ENCODE measurements around the gene PLEKHF1. TPM values are rescaled to one million over a fixed set of nuclear protein-coding genes. Genes with fewer than 3 reads are reported as not detected.

Gene PLEKHF1
- total RNA-seq, 1 donor from 2014 or later = 17.3 TPM

DNA sequence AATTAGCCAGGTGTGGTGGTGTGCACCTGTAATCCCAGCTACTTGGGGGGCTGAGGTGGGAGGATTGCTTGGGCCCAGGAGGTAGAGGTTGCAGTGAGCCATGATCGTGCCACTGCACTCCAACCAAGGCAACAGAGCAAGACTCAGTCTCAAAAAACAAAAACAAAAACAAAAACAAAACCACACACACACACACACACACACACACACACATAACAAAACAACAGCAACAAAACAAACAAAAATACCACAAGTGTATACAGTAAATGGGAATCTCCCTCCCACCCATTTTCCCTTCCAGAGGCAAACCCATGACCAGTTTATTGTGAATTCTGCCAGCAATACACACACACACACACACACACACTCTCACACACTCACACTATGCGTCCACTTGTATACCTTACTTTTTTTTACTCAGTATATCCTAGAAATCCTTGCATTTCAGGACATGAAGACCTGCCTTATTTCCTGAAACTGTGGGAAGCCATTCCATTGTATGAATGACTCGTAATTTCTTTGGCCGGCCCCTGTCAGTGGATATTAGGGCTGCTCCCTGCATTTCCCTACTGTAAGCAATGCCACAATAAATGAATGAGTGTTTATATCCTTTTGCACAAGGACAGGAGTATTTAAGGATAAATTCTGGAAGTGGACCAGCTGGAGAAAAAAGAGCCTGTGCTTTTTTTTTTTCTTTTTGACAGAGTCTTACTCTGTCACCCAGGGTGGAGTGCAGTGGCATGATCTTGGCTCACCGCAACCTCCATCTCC is 6.9 kb upstream of the PLEKHF1 start:
- Histone ChIP-seq H3K9me3 (no peaks in the 10 kb centered on the region), H3K27me3 (no peaks in the 10 kb centered on the region), H3K27ac (no peak overlapping the region), H3K4me1 (peaks cover 13% of the 10 kb centered on the region), H3K36me3 (no peaks in the 10 kb centered on the region), H3K4me3 (no peak overlapping the region)
- intact Hi-C loops (cut with DNase I) = no loop called here
- DNase-seq (no peak), ATAC-seq (no peak)
- TF ChIP-seq, protein P1, sequence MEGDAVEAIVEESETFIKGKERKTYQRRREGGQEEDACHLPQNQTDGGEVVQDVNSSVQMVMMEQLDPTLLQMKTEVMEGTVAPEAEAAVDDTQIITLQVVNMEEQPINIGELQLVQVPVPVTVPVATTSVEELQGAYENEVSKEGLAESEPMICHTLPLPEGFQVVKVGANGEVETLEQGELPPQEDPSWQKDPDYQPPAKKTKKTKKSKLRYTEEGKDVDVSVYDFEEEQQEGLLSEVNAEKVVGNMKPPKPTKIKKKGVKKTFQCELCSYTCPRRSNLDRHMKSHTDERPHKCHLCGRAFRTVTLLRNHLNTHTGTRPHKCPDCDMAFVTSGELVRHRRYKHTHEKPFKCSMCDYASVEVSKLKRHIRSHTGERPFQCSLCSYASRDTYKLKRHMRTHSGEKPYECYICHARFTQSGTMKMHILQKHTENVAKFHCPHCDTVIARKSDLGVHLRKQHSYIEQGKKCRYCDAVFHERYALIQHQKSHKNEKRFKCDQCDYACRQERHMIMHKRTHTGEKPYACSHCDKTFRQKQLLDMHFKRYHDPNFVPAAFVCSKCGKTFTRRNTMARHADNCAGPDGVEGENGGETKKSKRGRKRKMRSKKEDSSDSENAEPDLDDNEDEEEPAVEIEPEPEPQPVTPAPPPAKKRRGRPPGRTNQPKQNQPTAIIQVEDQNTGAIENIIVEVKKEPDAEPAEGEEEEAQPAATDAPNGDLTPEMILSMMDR (IDR thresholded peaks at IDR 0.05) = no peak

DNA sequence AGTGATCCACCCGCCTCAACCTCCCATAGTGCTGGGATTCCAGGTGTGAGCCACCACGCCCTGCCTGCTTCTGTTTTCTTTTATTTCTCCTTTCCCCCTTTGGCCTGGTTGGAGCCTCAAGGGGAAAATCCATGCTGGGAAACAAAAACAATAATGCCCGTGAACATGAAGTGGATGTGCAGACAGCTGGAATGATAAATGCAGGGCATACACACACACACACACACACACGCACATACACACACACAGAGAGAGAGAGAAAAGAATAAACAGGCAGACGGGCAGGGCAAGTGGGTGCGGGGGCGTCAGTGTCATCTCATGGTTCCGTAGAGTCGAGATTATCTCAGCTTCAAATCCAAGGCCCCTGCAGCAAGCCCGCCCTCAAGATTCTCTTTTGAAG is 4.4 kb upstream of the PLEKHF1 start:
- ATAC-seq (no peak), DNase-seq (peak; percentile 27)
- Histone ChIP-seq H3K27me3 (no peaks in the 10 kb centered on the region), H3K4me1 (peaks cover 19% of the 10 kb centered on the region), H3K27ac (no peak overlapping the region), H3K4me3 (no peak overlapping the region), H3K9me3 (no peaks in the 10 kb centered on the region), H3K36me3 (no peaks in the 10 kb centered on the region)
- TF ChIP-seq, protein P1 (IDR thresholded peaks at IDR 0.05) = no peak
- intact Hi-C loops (cut with DNase I) = no loop called here

DNA sequence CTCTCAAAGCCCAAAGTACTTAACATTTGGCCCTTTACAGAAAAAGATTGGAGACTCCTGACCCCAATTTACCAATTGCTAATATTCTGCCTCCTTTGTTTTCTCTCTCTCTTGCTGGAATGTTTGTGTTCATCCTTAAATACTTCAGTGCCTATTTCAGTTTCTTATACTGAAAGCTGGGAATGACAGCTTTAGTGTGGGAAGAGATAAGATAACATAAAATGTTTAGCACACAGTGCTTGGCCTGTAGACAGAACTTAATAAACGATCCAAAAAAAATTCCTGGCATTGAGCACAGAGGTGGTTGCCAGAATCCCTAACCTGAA is 3.0 kb upstream of the PLEKHF1 start:
- no peak for ATAC-seq
- no peak overlapping the region for H3K4me3 ChIP-seq
- DNase-seq = no peak
- H3K27me3 ChIP-seq = no peaks in the 10 kb centered on the region
- H3K4me1 ChIP-seq = peaks cover 27% of the 10 kb centered on the region
- H3K9me3 ChIP-seq = no peaks in the 10 kb centered on the region
- intact Hi-C loops (cut with DNase I) = no loop called here
- TF ChIP-seq, protein P1 (IDR thresholded peaks at IDR 0.05) = no peak
- H3K27ac ChIP-seq = peak overlapping the region; percentile 72
- no peaks in the 10 kb centered on the region for H3K36me3 ChIP-seq

DNA sequence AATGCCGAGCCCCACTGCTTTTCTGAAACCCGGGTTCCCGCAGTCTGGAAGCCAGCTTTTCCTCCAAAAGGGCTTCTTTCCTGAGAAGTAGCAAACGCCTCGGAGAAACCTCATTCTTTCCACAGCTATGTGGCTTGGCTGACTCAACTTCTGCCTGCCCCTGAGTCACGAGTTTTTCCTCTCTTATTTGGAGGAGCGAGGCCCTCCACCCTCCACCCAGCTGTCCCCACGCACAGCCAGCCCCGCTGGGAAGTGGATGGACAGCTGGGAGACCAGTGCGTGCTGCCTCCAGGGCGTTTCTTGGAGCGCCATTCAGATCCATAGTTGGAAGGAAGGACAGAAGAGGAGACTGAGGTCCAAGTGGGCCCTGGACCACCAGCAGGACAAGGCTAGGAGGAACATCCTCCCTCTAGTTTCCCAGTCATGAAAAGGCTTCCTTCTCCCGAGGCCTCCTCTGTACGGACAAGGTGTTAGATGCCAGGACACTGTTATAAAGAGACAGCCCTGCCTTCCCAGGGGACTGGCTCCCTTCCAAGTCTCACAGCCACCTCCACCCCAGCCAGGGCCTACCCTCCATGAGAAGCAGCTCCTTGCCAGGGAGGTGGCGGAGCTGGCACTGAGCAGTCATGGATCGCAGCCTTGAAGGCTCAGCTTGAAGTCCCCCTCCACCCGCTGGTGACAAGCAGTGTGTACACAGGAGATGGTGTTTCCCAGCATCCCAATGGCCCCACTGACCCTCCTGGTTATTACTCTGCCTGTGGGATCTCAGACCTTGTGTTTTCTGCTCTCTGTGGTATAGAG is 2.5 kb upstream of the PLEKHF1 start:
- TF ChIP-seq, protein P1 (IDR thresholded peaks at IDR 0.05) = no peak
- DNase-seq (peak; percentile 65), ATAC-seq (no peak)
- Histone ChIP-seq H3K36me3 (no peaks in the 10 kb centered on the region), H3K4me3 (no peak overlapping the region), H3K4me1 (peaks cover 33% of the 10 kb centered on the region), H3K27ac (peak overlapping the region; percentile 72), H3K27me3 (no peaks in the 10 kb centered on the region), H3K9me3 (no peaks in the 10 kb centered on the region)
- intact Hi-C loops (cut with DNase I) = no loop called here

DNA sequence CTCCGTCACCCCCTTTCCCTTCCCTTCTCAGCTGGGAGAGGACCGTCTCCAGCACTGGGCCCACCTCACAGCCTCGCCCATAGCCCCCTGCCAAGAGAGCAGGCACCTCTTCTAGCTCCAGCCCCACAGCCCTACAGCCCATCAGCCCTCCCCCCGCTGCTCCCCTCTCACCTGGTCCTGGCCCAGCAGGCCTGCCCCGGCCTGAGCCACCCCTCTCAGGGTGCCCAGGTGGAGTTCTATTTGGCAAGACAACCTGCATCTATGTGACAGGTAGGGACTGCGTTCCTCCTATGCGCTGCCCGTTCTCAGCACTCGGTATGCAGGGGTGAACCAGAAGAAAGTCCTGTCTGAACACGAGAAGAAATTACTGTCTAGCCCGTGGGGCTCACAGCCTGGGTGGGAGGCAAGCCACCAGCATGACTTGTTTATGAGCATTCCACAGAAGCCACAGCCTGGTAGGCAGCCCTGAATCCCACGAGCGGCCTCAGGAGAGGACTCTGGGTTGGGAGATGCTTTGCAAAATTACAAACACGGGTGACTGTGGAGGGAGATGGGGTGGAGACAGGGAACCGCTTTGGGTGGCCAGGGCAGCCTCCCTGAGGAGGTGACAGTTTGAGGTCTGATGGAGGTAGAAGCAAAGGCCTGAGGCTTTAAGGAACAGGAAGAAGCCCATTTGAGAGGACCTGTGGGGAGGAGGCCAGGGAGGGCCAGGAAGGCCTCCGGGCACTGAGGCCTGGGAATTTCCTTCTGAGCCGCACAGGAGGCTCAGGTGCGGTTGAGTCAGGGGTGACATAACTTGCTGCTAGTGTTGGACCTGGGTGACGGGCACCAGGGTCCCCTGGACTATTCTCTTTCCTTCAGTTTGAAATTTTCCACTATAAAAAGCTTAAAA is 1.2 kb upstream of the PLEKHF1 start:
- peak; percentile 62 for DNase-seq
- Histone ChIP-seq H3K27ac (peak overlapping the region; percentile 74), H3K4me1 (peaks cover 42% of the 10 kb centered on the region)

More for the DNA sequence above, 1.2 kb upstream of the PLEKHF1 start:
- Histone ChIP-seq H3K9me3 (no peaks in the 10 kb centered on the region), H3K36me3 (peaks cover under 1% of the 10 kb centered on the region), H3K27me3 (no peaks in the 10 kb centered on the region), H3K4me3 (no peak overlapping the region)
- TF ChIP-seq, protein P1 (IDR thresholded peaks at IDR 0.05) = no peak
- intact Hi-C loops (cut with DNase I) = no loop called here
- ATAC-seq = no peak

All from upper lobe of right lung (tissue), 1 donor.